RCC 7860 (cell line): ENCODE measurements around the gene BCL2A1.
"Not testable (repeated sequence)": the region's sequence is repeated elsewhere in the genome, so short reads cannot be mapped to it uniquely, and the experiment has no call there.

Experiments
- DNase-seq: peaks from one replicate; pipeline ENCODE4 v3.0.0-alpha.2; 2015; ENCODE audit warnings: low spot score
- FAIRE-seq: peaks from 2 replicates; lab custom pipeline; 2012; peaks lifted over from hg19 to GRCh38; lab: Jason Lieb, UNC

Gene BCL2A1

GRCh38 chr15:79964232-79964805 is 6.7 kb downstream of the BCL2A1 start:
- DNase-seq (no peak), FAIRE-seq (no peak)

DNA sequence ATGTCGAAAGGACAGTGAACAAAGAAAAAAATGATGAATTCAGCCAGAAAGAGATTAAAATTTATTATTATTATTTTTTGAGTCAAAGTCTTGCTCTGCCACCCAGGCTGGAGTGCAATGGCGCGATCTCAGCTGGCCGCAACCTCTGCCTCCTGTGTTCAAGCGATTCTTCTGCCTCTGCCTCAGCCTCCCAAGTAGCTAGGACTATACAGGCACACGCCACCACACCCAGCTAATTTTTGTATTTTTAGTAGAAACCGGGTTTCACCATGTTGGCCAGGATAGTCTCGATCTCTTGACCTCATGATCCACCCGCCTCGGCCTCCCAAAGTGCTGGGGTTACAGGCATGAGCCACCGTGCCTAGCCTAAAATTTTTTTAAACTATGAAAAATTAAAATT is 8.1 kb downstream of the BCL2A1 start:
- not testable (repeated sequence) for FAIRE-seq, DNase-seq

- FAIRE-seq = no peak
- no peak for DNase-seq
Observed at GRCh38 chr15:79962178-79962577, 8.8 kb downstream of the BCL2A1 start.

DNA sequence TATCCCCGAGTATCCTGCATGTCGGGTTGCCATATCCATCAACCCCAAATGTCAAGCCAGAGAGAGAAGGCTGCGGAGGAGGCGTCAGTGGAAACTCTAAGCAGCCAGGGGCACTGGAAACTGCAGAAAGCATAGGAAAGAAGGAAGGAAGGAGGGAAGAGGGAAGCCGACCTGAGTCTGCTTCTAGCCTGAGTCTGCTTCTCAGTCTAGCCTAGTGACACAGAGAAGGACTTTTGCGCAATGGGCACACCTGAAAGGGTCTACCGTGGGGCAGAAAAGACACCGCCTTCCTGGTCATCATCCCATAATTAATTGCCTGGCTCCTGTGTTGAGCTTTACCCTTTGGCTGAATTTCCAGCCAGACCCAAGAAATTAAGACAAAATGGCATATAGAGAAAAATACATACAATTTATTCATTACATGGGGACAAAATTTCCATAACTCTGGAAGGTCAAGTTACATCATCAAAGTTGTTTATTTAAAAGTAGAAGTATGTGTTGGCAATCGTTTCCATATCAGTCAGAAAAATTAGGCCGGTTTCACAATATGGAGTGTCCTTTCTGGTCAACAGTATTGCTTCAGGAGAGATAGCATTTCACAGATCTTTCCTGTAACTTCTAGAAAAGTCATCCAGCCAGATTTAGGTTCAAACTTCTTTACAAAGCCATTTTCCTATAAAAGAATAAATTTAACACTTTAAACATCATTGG is 10.3 kb downstream of the BCL2A1 start:
- DNase-seq = no peak

DNA sequence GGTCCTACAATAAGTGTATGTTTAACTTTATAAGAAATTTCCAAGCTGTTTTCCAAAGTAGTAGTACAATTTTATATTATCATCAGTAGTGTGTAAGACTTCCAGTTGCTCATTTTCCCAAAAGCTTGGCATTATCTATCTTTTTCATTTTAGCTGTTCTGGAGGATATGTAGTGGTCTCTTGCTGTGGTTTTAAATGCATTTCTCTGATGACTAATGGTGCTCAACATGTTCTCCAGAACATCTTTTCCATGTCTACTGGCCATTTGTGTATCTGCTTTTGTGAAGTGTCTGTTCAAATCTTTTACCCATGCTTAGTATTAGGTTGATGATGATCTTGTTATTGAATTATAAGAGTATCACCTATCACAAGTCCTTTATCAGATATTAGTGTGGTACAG is 13.3 kb downstream of the BCL2A1 start:
- DNase-seq (no peak), FAIRE-seq (no peak)

More for the DNA sequence above, 10.3 kb downstream of the BCL2A1 start:
- no peak for FAIRE-seq

DNA sequence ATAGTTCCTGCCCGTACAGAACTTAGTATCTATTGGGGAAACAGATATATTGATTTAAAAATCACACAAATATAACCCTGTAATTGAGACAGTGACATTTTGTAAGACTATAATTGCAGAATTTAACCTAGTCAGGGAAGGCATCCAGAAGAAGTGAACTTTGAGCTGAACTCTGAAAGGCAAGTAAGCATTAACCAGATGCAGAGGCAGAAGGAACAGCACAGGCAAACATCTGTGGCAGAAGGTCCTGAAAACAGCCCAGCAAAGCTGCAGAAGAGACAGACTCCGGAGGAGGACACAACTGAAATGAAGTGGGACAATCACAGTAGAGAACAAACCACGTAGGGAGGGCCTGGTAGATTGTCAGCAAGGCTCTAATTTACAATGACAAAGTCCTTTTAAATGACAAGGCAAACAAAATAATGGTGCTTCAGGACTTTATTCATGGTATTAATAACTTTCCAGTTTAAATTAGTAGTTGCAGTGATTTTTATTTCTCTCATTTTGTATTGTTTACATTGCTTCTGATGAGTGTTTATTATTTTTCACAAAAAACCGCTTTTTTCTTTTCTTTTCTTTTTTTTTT is 14.5 kb downstream of the BCL2A1 start:
- FAIRE-seq = no peak
- DNase-seq = no peak

DNA sequence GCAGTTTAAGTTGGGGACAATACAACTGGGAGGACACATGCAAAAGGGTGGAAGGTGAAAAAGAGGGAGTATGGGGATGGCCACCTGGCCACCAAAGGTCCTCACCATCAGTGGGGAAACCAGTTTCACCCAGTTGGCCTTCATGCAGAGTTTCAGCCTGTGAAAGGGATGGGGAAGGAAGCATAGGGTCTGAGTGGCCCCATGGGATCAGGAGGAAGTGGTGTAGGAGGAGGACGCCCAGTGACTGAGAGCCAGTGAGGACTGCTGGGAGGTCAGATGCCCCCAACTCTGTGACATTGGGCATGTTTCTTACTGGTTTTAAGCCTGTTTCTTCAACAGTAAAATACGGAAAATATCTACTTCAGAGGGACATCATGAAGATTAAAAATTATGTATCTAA is 16.3 kb downstream of the BCL2A1 start:
- no peak for FAIRE-seq
- no peak for DNase-seq

GRCh38 chr15:79953951-79954444 is 17.0 kb downstream of the BCL2A1 start:
- no peak for DNase-seq
- FAIRE-seq = no peak

- FAIRE-seq (no peak), DNase-seq (no peak)
Observed at GRCh38 chr15:79952329-79952728, 18.7 kb downstream of the BCL2A1 start.

- DNase-seq = no peak
- no peak for FAIRE-seq
Observed at GRCh38 chr15:79950247-79950646, 20.7 kb downstream of the BCL2A1 start.

DNA sequence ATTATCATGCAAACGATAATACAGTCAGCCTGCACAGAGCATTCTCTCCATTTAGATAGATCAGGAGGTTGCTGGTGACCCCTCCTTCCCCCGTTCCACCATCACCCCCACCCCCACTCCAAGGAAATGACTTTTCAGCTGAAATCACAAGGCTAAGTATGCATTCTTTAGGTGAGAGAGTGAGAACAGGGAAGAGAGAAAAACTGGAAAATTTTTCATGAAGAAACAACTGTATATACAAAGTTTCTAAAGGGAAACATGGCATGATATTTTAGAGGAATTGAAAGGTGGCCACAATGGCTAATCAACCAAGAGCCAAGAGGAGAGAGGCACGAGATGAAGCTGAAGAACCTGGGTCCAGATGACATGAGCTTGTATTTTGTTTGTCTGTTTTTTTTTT is 22.2 kb downstream of the BCL2A1 start:
- DNase-seq (no peak), FAIRE-seq (no peak)

GRCh38 chr15:79948095-79948695 is 22.8 kb downstream of the BCL2A1 start:
- no peak for FAIRE-seq

GRCh38 chr15:79947009-79947408 is 24.0 kb downstream of the BCL2A1 start:
- FAIRE-seq (no peak), DNase-seq (no peak)

More at GRCh38 chr15:79948095-79948695, 22.8 kb downstream of the BCL2A1 start:
- no peak for DNase-seq

- FAIRE-seq = no peak
- no peak for DNase-seq
Observed at GRCh38 chr15:79944622-79945021, 26.4 kb downstream of the BCL2A1 start.

DNA sequence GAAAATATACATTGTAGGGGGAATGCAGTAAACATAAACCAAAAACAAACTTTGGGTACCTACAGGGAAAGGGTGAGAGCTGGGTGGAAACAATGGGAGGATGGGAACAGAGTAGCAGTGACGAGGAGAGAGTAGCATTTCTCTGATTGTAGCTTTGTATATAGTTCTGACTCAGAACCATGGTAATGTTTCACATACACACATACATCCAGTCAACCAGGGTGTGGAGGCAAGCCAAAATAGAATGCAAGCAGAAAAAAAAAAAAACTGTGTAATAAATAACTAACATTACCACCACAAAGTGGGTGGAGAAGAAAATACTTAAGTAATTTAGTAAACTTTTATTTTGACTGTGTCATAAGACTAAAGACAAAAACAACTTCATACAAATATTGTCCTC is 27.2 kb downstream of the BCL2A1 start:
- FAIRE-seq = no peak
- peak; percentile 37 for DNase-seq

DNA sequence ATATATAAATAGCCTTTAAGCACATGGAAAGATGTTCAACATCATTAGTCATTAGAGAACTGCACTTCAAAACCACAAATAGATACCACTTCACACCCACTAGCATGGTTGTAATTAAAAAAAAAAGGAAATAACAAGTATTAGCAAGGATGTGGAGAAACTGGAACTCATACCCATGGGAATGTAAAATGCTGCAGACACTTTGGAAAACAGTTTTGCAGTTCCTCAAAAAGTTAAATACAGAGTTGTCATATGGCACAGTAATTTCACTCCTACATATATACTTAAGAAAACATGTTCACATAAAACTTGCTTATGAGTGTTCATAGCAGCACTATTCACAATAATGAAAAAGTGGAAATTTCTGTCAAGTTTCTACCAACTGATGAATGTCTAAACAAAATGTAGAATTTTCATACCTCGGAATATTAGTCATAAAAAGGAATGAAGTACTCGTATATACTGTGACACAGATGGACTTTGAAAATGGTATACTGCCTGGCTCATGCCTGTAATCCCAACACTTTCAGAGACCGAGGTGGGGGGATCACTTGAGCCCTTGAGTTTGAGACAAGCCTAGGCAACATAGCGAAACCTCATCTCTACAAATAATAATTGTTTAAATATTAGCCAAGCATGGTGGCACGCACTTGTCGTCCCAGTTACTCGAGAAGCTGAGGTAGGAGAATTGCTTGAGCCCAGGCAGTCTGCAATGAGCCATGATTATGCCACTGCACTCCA is 28.1 kb downstream of the BCL2A1 start:
- DNase-seq (no peak), FAIRE-seq (no peak)

- no peak for FAIRE-seq
- DNase-seq = no peak
Observed at GRCh38 chr15:79939399-79939798, 31.6 kb downstream of the BCL2A1 start.

DNA sequence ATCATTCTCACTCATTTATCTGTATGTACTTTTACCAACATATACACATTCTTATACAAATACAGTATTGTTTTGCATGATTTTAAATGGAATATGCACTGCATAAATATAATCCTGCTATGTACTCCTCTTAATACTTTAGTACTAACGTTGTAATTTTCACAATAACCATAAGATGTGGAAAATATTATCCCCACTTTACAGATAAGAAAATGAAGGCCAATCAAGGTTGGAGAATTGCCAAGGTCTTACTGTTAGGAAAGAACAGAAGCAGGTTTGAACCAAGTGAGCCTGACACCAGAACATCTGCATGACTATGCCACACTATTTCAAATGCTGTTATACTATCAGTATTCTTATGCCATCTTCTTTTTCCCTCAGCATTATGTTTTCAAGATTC is 32.9 kb downstream of the BCL2A1 start:
- FAIRE-seq = no peak
- DNase-seq = no peak

DNA sequence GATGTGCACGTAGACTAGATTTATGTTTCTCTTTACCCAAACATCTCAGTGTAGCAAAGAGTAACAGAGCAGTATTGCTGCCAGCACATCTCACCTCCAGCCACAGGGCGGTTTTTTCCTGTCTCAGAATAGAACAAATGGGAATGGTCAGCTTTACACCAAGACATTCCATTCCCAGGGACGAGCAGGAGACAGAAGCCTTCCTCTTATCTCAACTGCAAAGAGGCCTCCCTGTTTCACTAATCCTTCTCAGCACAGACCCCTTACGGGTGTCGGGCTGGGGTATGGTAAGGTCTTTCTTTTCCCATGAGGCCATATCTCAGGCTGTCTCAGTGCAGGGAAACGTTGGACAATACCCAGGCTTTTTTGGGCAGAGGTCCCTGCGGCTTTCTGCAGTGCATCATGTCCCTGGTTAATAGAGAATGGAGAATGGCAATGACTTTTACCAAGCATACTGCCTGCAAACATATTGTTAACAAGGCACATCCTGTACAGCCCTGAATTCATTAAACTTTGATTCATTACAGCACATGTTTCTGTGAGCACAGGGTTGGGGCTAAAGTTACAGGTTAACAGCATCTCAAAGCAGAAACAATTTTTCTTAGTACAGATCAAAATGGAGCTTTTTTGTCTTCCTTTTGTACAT is 35.3 kb downstream of the BCL2A1 start:
- not testable (repeated sequence) for DNase-seq, FAIRE-seq

DNA sequence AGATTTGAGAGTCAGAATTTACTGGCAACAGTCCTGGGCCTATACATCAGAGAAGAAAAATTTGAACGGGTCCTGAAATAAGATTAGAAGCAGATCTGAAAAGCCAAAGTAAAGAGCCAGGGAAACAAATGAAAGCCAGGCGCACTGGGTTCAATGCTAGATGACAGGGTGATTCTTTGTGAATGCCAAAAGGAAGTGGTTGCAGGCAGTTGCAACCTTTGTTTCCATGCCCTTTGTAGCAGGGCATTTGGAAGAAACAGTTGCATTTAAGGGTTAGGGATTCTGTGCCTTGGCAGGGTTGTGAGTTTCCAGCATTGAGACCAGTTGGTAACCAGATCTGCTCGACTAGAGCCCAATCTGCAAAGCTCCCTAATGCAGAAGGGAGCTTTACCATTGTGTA is 37.8 kb downstream of the BCL2A1 start:
- FAIRE-seq (no peak), DNase-seq (no peak)

DNA sequence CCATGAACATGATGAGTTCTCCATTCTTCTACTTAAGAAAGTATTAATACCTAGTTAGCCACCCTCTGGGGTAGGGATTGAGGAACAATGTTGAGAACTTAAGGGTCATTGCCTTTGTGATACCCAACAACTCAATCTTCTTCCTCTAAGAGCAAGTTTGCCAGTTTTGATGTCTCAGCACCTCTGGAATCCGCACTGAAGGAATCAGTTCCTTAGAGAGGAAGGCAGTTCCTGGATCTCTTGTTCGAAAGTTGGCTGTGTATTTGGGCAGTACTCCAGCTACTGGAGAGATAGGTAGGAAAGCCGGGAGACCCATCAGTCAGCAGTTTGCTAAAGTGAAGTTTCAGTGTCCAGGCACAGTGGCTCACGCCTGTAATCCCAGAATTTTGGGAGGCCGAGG is 38.5 kb downstream of the BCL2A1 start:
- DNase-seq (no peak), FAIRE-seq (no peak)
